Fibroblast of skin of abdomen (primary cell): ENCODE measurements around the gene NPR2. TPM values are rescaled to one million over a fixed set of nuclear protein-coding genes. Genes with fewer than 3 reads are reported as not detected.

Experiments used
- DNase-seq: peaks from one replicate; pipeline ENCODE4 v3.0.0-alpha.2; 2013
- polyA plus RNA-seq, 2 experiments: library from polyadenylated mRNA; unstranded; fragments of 120-200 nt; gene quantifications; one replicate each; pipeline ENCODE4 v1.2.1, GENCODE V29; 2013; ENCODE audit not compliant: insufficient read length in 2 of 2

NPR2 gene
- polyA plus RNA-seq (2013, experiment 1 of 2; ENCODE audit: insufficient read length): 36.5 TPM
- 37.2 TPM for polyA plus RNA-seq (2013, experiment 2 of 2; ENCODE audit: insufficient read length)

DNA sequence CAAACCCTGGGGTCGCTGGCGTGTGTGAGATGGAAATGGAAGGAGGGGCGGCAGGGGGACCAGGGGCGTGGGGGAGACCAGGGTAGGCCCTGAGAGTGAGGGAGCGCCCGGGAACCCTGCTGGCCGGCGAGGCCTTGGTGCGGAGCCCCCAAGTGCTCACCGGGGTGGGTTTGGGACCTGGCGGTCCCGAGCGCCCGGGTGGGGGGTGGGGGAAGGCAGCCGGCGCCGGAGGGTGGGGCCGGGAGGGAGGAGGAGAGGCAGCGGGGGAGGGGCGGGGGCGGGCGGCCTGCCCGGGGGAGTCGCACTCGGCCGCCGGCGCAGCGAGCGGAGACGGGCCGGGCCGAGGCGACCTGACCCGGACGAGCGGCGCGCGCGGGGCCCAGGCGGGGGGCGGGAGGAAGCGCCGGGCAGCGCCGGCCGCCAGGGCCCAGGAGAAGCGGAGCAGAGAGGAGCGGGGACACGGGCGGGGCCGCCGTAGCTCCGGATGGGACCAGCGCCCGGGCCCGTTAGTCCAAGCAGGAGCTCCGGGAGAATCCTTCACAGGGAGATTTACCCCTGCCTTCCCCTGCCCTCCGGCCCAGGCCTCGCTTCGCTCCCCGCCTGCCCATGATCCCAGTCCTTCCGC is at the start of gene NPR2:
Gene NPR2 (plus strand): TSS at position 295 of the 625 bp plus-strand sequence. CDS start 818 bp downstream, outside the sequence.
- peak; percentile 38 for DNase-seq

DNA sequence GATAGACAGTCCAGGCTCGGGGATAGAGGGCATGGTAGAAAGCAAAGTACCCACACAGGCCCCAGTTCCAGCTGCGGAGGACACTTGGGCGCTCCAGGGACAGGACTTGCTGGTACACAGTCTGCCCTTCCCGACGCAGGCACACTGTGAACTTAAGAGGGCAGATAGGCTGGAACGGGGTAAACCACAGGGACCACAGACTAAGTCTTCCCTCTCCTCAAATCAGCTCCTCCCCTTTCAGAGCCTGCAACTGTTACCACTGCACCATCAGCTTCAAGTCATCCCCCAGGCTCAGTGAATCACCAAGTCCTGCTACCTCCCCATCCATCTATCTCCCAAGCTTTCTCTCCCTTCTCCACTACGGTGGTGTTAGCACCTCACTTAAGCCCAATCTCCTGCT is 49.7 kb upstream of the NPR2 start:
- no peak for DNase-seq

DNA sequence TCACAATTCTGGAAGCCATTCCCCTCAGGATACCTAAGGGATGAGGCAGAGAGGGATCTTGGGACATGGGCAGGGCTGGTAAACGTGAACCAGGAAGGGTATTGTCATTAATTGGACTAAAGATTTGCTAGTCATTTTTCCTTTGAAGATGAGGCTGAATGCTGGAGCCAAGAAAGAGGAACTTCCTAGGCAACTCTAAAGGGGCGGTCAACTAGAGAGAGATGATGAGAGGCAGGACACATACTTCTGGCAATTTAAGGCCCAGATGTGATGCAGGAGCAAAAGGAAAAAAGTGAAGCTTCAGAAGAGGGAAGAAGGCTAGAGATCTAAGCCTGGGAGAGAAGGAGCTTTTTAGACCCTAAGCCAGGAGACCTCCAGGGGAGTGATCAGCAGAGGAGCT is 47.9 kb upstream of the NPR2 start:
- DNase-seq: no peak

GRCh38 chr9:35743880-35744518 is 47.4 kb upstream of the NPR2 start:
- no peak for DNase-seq

DNA sequence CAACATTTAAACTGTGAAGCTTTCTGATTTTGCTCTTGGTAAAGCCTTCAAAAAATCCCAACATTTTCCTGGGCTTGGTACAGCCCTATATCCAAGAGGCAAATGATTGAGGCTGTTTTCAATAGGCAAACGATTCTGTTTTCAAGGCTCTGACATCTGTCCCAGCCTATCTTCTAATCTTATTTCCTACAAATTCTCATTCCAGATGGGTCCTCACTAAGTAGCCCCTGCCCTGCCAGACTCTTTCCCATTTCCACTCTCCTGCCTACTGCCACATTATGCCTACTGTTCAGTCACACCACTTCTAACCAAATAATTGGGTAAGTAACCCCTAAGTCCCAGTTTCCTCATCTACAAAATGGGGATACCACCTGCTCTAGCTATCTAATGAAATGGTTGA is 45.8 kb upstream of the NPR2 start:
- DNase-seq: no peak

DNA sequence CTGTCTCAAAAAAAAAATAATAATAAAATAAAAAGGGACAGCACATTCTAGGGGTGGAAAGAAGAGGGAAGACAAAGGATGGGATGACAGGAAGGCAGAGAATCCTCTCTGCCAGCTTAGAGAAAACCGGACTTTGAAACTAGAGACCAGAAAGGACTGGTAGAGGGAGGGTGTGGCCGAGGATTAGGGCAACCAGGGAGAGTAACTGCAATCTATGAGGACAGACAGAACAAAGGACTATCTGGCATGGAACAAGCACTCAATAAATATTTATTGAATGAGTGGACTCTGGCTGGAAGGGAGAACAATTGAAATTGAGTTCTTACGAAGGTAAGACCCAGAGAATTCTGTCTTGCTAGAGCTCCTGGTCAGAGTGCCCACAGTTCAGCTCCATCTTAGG is 44.8 kb upstream of the NPR2 start:
- no peak for DNase-seq

- DNase-seq: no peak
Measured at GRCh38 chr9:35748242-35748857, 43.0 kb upstream of the NPR2 start.

GRCh38 chr9:35748858-35749514 is 42.4 kb upstream of the NPR2 start, which contains the start of the genes GBA2 and RGP1:
Gene GBA2 (minus strand): TSS chr9:35749228. CDS start chr9:35748704, 524 bp downstream.
Gene RGP1 (plus strand): TSS chr9:35749287. CDS start chr9:35749756, 469 bp downstream.
- DNase-seq: peak; percentile 52

DNA sequence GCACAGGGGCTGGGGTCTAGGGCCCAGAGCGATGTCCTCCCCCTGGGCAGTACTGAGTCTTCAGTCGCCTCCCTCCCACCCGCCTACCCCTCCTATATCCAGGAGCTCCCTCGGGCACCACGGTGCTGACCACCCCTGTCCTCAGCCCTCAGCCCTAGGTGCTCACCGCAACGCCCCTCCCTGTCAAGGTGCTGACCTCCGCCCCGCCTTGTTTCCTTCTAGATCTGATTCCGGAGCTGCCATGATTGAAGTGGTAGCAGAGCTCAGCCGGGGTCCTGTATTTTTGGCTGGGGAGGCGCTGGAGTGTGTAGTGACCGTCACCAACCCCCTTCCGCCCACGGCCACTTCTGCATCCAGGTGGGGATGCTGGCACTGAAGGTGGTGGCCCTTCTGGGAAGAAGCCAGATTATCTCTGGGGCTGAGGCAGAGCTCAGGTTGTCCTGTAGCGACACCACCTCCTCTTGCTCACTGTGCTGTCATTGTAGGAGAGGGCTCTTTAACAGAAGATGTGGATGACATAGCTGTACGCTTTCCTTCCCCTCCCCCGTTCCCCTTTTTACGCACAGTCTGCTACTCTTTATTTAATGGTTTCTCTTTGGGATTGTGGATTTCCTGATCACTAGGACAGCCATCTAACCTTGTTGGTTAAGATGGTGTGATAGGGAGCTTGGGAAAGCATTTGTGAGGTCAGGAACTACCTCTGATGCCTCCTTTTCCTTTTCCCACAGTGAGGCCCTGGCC is 41.7 kb upstream of the NPR2 start:
- DNase-seq: no peak

DNA sequence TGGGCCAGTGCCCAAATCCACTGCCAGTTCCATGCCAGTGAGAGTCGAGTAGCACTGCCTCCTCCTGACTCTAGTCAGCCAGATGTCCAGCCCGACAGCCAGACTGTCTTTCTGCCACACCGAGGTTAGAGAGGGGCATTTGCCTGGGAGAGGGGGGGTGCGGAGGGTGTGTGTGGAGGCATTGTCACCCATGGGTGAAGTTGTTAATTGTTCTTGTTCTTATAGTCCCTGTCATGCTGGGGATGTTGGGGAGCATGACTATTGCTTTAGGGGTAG is 41.2 kb upstream of the NPR2 start:
- DNase-seq: no peak

GRCh38 chr9:35753466-35753865 is 37.9 kb upstream of the NPR2 start:
- DNase-seq: no peak

- DNase-seq: no peak
Measured at GRCh38 chr9:35754264-35754663, 37.1 kb upstream of the NPR2 start, which contains the start of gene MSMP. Gene MSMP (minus strand): TSS chr9:35754276. CDS start chr9:35754129, 147 bp downstream.

- DNase-seq: no peak
Measured at GRCh38 chr9:35755071-35755470, 36.3 kb upstream of the NPR2 start.

- DNase-seq: no peak
Measured at GRCh38 chr9:35756275-35757225, 34.8 kb upstream of the NPR2 start.

DNA sequence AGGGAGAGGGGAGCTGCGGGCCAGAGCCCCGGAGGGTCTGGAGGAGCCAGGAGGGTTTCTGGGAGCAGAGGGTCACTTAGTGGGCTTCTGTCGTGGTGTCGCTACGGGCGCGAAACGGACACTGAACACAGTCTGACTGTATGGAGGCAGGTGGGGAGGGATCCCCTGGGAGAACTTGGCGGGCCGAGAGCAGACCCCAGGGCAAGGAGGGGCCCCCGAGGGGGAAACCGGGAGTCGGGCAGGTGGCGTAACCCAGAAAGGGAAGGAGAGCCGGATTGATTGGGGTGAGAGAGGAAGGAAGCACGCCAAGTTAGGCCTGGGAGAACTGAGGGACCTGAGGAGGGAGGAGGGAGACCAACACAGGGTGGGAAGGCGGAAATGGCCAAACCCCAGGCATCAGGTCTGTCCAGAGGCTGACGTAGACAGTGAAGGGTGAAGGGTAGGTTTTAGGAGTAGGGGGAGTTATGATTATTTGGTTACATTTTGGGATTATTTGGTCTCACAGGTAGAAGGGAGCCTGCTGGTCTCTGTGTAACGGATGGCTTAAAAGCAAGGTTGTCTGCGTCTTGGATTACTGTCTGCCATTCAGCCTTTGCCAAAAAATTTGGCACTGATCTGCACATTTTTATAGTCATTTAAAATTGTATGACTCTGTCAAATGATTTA is 34.0 kb upstream of the NPR2 start:
- DNase-seq: no peak

GRCh38 chr9:35757892-35758275 is 33.5 kb upstream of the NPR2 start:
- DNase-seq: no peak

- DNase-seq: no peak
Measured at GRCh38 chr9:35758475-35759050, 32.8 kb upstream of the NPR2 start.

DNA sequence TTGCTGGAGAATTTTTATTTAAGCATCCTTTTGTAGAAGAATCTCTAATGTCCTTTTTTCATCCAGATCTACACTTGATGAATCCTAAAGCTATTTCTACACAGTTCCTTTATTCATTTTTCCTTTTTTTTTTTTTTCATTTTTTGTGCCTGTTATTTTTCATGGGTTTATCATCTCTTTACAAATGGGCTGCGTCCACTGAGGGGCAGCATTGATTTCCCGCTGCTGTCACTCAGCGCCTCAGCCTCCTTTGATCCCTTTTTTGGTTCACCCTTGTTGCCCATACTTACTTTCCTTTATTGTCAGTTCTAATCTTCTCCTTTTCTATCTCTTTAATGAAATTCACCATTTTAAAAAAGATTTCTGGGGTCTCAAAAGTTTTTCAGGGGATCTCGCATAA is 31.6 kb upstream of the NPR2 start:
- no peak for DNase-seq

GRCh38 chr9:35760651-35761050 is 30.7 kb upstream of the NPR2 start:
- no peak for DNase-seq

GRCh38 chr9:35763181-35763580 is 28.2 kb upstream of the NPR2 start:
- DNase-seq: no peak

GRCh38 chr9:35763803-35764202 is 27.6 kb upstream of the NPR2 start:
- DNase-seq: no peak
